Adrenal gland (tissue), 5 donors: ENCODE data around the gene WNT3A.

Source experiments
- POLR2A ChIP-seq, 2 donors: fragments of 450-650 bp; IDR thresholded peaks; one replicate each; pipeline ENCODE4 v1.6.1; 2017; ENCODE audit warnings: antibody characterized with exemption in 2 of 2, mild to moderate bottlenecking in 2 of 2, moderate library complexity in 1 of 2
- TF ChIP-seq, protein P1 (sequence below), 6 experiments: fragments of 450-650 bp in 4 of 6; fragments of 200-600 bp in 2 of 6; sonication (generic) in 1 of 6; IDR thresholded peaks; 1 replicate in 5 of 6; 2 replicates in 1 of 6; pipeline versions ENCODE4 v1.5.1 to v1.8.0; 2016 to 2021; ENCODE audit warnings: antibody characterized with exemption in 6 of 6, mild to moderate bottlenecking in 2 of 6, moderate library complexity in 1 of 6
- donor health status: DM: no; HTN: no; CAD: no.

DNA sequence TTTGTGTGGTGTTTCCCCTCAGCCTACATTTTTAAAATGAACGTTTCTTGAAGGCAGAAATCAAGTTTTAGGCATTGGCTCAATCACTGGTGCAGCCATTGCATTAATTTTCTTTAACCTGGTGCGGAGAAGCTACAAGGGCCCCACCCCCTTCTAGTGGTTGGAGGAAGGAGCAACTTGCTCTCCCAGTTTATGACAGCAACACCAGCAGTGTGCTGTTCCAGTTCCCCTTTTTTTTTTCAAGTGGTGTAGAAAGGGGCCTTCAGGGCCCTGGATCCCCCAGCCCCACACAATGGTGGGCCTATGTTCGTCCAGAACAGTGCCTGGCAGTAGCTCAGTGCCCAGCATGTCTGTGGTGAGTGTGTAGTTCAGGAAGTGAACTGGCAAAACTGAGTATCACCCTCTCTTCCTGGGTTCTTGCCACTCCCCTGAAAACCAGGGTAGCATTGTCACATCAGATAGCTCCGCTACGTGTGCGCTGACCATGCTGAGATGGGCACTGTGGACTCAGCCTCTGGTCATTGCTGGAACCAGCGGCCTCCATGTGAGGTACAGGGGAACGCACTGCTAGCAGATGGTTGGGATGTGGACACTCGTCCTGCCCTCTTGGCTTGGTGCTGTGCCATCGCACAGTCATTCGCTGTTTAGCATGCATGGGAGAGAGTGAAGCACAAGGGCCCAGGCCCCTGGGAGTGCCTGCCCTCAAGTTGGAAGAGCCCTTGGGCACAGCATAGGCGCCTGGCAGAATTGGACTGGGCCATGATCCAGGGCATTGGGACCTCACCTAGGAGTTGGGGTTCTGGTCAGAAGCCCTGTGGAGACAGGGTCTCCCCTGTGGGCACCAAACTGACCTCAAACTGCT lies 83.0 kb downstream of the WNT3A start:
- TF ChIP-seq, protein P1, sequence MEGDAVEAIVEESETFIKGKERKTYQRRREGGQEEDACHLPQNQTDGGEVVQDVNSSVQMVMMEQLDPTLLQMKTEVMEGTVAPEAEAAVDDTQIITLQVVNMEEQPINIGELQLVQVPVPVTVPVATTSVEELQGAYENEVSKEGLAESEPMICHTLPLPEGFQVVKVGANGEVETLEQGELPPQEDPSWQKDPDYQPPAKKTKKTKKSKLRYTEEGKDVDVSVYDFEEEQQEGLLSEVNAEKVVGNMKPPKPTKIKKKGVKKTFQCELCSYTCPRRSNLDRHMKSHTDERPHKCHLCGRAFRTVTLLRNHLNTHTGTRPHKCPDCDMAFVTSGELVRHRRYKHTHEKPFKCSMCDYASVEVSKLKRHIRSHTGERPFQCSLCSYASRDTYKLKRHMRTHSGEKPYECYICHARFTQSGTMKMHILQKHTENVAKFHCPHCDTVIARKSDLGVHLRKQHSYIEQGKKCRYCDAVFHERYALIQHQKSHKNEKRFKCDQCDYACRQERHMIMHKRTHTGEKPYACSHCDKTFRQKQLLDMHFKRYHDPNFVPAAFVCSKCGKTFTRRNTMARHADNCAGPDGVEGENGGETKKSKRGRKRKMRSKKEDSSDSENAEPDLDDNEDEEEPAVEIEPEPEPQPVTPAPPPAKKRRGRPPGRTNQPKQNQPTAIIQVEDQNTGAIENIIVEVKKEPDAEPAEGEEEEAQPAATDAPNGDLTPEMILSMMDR (IDR thresholded peaks at IDR 0.05) = no peak
- TF ChIP-seq POLR2A (IDR thresholded peaks at IDR 0.05) = no peak
